ENCODE data around the gene PLTP. TPM values are rescaled to one million over a fixed set of nuclear protein-coding genes. Genes with fewer than 3 reads are reported as not detected.
"Not testable (repeated sequence)": the region's sequence is repeated elsewhere in the genome, so short reads cannot be mapped to it uniquely, and the experiment has no call there.

PLTP gene
- total RNA-seq, 4 donors from 2014 or later: 74.7 to 713 (median 134) TPM

GRCh38 chr20:45905505-45906079, 6.4 kb downstream of the PLTP start:
- TF ChIP-seq POLR2A (IDR thresholded peaks at IDR 0.05) (no peak), CTCF (IDR thresholded peaks at IDR 0.05) (no peak), EP300 (IDR thresholded peaks at IDR 0.05) (no peak)
- no peak overlapping the region for H3K27ac ChIP-seq
- no peaks in the 10 kb centered on the region for H3K9me3 ChIP-seq
- H3K4me1 ChIP-seq: peaks cover 0 to 9% (median 0%) of the 10 kb centered on the region in 4 donors
- H3K4me3 ChIP-seq: no peak overlapping the region
- peaks cover 0 to 74% (median 0%) of the 10 kb centered on the region in 3 donors for H3K36me3 ChIP-seq
- 87 to 88% methylated on average over 8 of the region's 8 CpGs for WGBS, 2 donors
- DNase-seq (ENCODE audit: low spot score in 2 of 2): no peak
- no peaks in the 10 kb centered on the region for H3K27me3 ChIP-seq

DNA sequence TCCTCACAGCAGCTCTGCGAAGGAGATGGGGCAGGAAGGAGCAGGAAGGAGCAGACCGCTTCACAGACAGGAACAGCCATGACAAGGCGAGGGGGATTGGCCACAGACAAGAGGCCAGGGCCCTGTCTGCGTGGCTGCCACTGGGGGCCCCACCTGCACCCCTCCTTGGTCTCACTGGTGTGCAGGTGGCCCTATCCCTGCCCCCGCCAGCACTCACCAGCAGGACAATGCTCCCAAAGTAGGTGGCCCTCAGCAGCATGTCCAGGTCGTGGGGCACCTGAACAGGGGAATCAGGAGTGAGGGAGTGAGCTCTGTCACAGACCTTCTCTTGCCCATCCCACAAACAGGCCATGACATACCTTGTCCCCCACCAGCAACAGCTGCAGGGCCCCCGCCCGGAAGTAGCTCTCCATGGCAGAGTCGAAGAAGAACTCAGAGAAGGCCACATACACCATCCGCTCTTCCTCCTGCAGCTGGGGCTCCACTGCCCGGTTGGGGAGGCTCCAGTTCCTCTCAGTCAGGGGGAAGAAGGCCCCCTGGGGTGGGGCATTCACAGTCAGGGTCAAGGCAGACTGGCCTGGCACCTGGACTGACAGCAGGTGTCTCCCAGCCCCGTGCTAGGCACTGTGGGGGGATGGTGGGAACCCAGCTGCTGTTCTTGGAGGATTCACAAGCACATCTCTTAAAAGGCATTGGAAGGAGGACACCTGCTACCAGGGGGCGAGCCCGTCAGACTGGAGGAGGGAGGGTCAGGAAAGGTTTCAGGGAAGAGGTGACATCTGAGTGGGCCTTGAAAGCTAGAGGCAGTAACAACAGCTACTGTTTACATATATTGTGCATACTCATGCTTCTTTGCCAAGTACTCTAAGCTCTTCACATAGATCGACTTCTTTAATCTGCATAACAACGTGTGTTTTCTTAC, 7.1 kb downstream of the PLTP start:
- Histone ChIP-seq H3K4me1 (peaks cover 0 to 1% (median 0%) of the 10 kb centered on the region in 4 donors), H3K27ac (no peak overlapping the region), H3K4me3 (no peak overlapping the region), H3K36me3 (peaks cover 0 to 80% (median 0%) of the 10 kb centered on the region in 3 donors), H3K9me3 (no peaks in the 10 kb centered on the region), H3K27me3 (no peaks in the 10 kb centered on the region)
- DNase-seq (ENCODE audit: low spot score in 2 of 2): no peak
- TF ChIP-seq EP300 (IDR thresholded peaks at IDR 0.05): no peak
- TF ChIP-seq CTCF (IDR thresholded peaks at IDR 0.05): no peak
- no peak for TF ChIP-seq POLR2A (IDR thresholded peaks at IDR 0.05)
- 82 to 84% methylated on average over 15 to 16 of the region's 16 CpGs for WGBS, 2 donors

- DNase-seq (ENCODE audit: low spot score in 2 of 2): no peak
- Histone ChIP-seq H3K4me1 (no peaks in the 10 kb centered on the region), H3K27ac (no peak overlapping the region), H3K4me3 (no peak overlapping the region), H3K9me3 (no peaks in the 10 kb centered on the region), H3K36me3 (peaks cover 0 to 92% (median 0%) of the 10 kb centered on the region in 3 donors), H3K27me3 (no peaks in the 10 kb centered on the region)
- 82 to 85% methylated on average over 14 of the region's 14 CpGs for WGBS, 2 donors
- TF ChIP-seq CTCF (IDR thresholded peaks at IDR 0.05): no peak
- no peak for TF ChIP-seq EP300 (IDR thresholded peaks at IDR 0.05)
- TF ChIP-seq POLR2A (IDR thresholded peaks at IDR 0.05): no peak
These were observed 9.7 kb downstream of the PLTP start for GRCh38 chr20:45902199-45902701.

DNA sequence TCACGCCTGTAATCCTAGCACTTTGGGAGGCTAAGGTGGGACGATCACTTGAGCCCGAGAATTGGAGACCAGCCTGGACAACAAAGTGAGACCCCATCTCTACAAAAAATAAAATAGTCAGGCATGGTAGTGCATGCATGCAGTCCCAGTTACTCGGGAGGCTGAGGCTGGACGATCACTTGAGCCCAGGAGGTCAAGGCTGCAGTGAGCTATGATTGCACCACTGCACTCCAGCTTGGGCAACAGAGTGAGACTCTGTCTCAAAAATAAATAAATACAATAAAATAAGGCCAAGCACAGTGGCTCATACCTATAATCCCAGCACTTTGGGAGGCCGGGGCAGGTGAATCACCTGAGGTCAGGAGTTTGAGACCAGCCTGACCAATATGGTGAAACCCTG, 10.6 kb downstream of the PLTP start:
- H3K9me3 ChIP-seq; H3K27me3 ChIP-seq; H3K4me1 ChIP-seq; H3K4me3 ChIP-seq; DNase-seq (ENCODE audit: low spot score in 2 of 2); H3K27ac ChIP-seq: not testable (repeated sequence)
- 95 to 97% methylated on average over 6 of the region's 6 CpGs for WGBS, 2 donors
- H3K36me3 ChIP-seq: peaks cover 0 to 99% (median 6%) of the 10 kb centered on the region in 3 donors

DNA sequence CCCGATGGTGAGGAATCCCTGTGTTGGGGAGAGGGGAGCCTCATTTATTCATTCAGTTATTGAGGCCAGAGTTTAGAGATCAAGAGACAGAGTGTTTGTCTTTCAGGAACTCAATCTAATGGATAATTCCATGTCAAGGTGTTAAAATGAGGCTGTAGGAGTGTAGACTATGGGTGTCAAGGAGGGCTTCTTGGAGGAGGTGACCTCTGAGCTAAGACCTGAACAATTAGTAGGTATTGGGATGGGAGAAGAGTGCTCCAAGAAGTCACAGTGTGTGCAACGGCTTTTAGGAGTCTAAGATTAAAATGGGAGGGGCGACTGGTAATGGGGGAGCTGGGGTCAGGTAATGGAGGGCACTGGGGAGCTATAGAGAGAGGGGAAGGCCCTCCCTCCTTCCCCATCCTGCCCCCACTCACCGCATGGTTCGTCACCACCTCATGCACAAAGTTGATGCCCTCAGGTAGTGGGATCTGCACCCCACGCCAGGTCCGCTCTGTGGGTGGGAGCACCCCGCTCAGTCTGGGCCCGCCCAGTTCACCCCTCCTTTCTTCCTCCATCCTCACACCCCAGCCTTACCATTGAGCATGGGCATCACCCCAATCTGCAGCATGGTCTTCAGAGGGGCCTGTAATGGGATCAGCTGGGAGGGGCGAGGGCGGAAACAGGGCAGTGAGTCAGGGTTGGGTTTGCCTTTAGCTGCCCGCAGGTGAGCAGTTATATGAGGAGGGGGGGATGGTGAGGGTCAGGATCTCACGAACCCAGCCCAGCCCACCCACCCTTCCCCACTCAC, 12.7 kb downstream of the PLTP start:
- no peaks in the 10 kb centered on the region for H3K9me3 ChIP-seq
- peaks cover 0 to 99% (median 23%) of the 10 kb centered on the region in 3 donors for H3K36me3 ChIP-seq
- DNase-seq (ENCODE audit: low spot score in 2 of 2): no peak
- WGBS, 2 donors: 87 to 88% methylated on average over 13 of the region's 13 CpGs
- no peak overlapping the region for H3K4me3 ChIP-seq
- TF ChIP-seq EP300 (IDR thresholded peaks at IDR 0.05): no peak
- no peak for TF ChIP-seq POLR2A (IDR thresholded peaks at IDR 0.05)
- no peak for TF ChIP-seq CTCF (IDR thresholded peaks at IDR 0.05)
- H3K4me1 ChIP-seq: no peaks in the 10 kb centered on the region
- no peaks in the 10 kb centered on the region for H3K27me3 ChIP-seq
- no peak overlapping the region for H3K27ac ChIP-seq
